Activated naive CD4-positive, alpha-beta T cell treated with anti-CD3 and anti-CD28 coated beads for 36 hours (primary cell): ENCODE results near the gene TTYH3. TPM values are rescaled to one million over a fixed set of nuclear protein-coding genes. Genes with fewer than 3 reads are reported as not detected.

Source experiments
- CTCF ChIA-PET: fragments of 350-600 bp; sonication (Branson Sonifier 250); formaldehyde crosslinking; loops from one replicate; lab custom pipeline; 2021; ENCODE audit warnings: antibody characterized with exemption; lab: Charles Lee
- DNase-seq: peaks from one replicate; pipeline ENCODE4 v3.0.0-alpha.2; 2020
- H3K27ac Mint-ChIP-seq: one replicate; pipeline ENCODE4 v1.8.0; 2021; ENCODE audit warnings: mild to moderate bottlenecking, mixed read lengths
- H3K27me3 Mint-ChIP-seq: one replicate; pipeline ENCODE4 v1.8.0; 2021; ENCODE audit warnings: low read depth, mixed read lengths
- H3K36me3 Mint-ChIP-seq: one replicate; pipeline ENCODE4 v1.8.0; 2021; ENCODE audit warnings: low read depth, mixed read lengths
- H3K4me1 Mint-ChIP-seq: one replicate; pipeline ENCODE4 v1.8.0; 2021; ENCODE audit warnings: low read depth, mixed read lengths
- H3K4me3 Mint-ChIP-seq: one replicate; pipeline ENCODE4 v1.8.0; 2021; ENCODE audit warnings: mild to moderate bottlenecking, moderate library complexity, mixed read lengths
- H3K9me3 Mint-ChIP-seq: one replicate; pipeline ENCODE4 v1.8.0; 2021; ENCODE audit warnings: mixed read lengths
- intact Hi-C: fragments of 100-400 bp; cut with micrococcal nuclease; formaldehyde crosslinking; loops from one replicate; pipeline ENCODE4 v1.15.1; 2023
- total RNA-seq, 2 experiments: library from RNA; stranded (reverse); gene quantifications; one replicate each; pipeline ENCODE4 v1.2.3, GENCODE V29; 2021

Gene TTYH3
- total RNA-seq, 2 experiments from 2014 or later: 20.7 to 22.6 TPM

DNA sequence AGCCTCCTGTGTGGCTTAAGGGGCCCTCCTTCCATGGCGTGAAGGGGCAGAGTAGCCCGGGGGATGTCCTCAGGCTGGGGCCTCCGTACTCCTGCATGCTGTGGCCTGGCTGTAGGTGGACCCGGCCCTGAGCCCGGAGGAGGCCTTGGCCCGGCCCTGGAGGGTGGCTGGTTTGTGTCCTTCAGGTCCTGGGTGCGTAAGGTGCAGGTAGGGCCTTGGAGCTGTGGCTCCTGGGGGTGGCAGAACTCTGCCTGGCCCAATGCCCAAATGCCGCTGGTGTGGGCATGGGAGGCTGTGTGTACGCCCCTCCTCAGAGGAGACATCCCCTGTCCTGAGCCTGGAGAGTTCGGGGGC lies 29.3 kb downstream of the TTYH3 start:
- CTCF ChIA-PET: no interaction called here
- Mint-ChIP-seq H3K27me3 (no peaks in the 10 kb centered on the region), H3K4me1 (no peaks in the 10 kb centered on the region), H3K36me3 (peaks cover 5% of the 10 kb centered on the region), H3K27ac (no peak overlapping the region), H3K9me3 (no peaks in the 10 kb centered on the region), H3K4me3 (no peak overlapping the region)
- intact Hi-C loops: no loop called here
- DNase-seq: no peak

DNA sequence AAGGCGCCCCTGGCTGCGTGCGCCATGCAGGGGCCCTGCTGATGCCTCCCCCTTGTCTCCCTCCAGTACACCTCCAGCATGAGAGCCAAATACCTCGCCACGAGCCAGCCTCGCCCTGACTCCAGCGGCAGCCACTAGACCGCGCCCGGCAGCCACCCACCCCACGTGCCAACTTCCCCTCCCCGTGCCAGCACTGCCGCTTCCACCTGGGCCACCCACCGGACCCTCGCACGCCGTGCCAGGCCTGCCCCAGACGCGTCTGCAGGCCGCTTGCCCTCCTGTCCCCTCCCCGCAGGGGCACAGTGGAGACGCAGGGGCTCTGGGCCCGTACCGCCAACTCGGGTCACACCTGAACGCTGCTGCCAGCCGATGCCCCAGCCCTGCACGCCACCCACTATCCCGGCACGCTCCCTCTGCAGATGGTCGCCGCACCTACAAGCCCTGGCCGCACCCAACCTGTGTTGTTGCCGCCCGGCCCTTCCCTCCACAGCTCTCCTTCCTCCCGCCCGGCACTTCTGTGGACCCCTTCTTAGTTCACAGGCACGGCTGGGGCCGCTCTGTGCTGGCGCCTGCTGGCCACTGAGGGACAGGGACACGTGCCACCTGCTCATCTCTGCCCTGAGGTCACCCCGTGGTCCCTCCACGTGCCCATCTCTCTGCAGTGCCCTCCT lies 30.0 kb downstream of the TTYH3 start:
- Mint-ChIP-seq H3K9me3 (no peaks in the 10 kb centered on the region), H3K4me3 (no peak overlapping the region), H3K4me1 (no peaks in the 10 kb centered on the region), H3K27ac (no peak overlapping the region), H3K36me3 (peaks cover 5% of the 10 kb centered on the region), H3K27me3 (no peaks in the 10 kb centered on the region)
- CTCF ChIA-PET: no interaction called here
- DNase-seq: no peak
- intact Hi-C loops: no loop called here

GRCh38 chr7:2662273-2663120 lies 30.7 kb downstream of the TTYH3 start:
- CTCF ChIA-PET: no interaction called here
- H3K4me3 Mint-ChIP-seq: no peak overlapping the region
- intact Hi-C loops: no loop called here
- DNase-seq: no peak
- no peaks in the 10 kb centered on the region for H3K9me3 Mint-ChIP-seq
- peaks cover 1% of the 10 kb centered on the region for H3K36me3 Mint-ChIP-seq
- H3K27ac Mint-ChIP-seq: no peak overlapping the region
- H3K27me3 Mint-ChIP-seq: no peaks in the 10 kb centered on the region
- no peaks in the 10 kb centered on the region for H3K4me1 Mint-ChIP-seq

DNA sequence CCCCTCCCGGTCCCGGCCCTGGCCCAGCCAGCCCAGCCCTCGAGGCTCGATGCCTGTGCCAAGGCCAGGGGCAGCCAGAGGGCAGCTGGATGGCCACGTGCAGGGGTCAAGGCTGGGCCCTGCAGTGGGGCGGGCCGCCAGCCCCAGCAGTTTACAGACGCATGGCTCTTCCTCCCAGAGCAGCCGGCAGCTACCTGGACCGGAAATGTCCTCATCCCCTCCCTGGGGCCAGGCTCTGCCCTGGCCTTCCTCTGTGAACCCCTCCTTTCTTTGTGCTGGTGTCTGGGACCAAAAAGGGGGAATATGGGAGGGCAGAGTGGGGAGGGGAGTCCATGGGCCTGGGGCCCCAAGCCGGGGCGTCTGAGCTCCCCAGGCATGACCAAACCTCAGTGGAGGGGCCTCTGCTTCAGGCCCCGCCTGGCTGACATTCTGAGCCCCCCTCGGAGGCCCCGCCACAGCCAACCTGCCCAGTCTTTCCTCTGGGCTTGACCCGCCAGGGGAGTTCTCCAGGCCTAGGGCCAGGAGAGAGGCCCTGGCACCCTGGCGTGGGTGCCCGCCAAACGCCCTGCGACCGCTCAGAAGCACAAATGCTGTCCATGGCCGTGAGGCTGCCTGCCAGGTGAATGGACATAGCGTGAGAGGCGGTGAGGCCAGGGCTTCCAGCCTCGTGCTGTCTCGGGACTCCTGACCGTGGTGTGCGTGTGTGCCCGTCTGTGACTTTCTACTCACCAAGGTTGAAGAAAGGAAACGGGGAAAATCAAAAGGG lies 31.5 kb downstream of the TTYH3 start:
- Mint-ChIP-seq H3K27me3 (no peaks in the 10 kb centered on the region), H3K27ac (no peak overlapping the region), H3K9me3 (no peaks in the 10 kb centered on the region), H3K4me3 (no peak overlapping the region), H3K36me3 (peaks cover 1% of the 10 kb centered on the region), H3K4me1 (no peaks in the 10 kb centered on the region)
- CTCF ChIA-PET: no interaction called here
- intact Hi-C loops: no loop called here
- no peak for DNase-seq

- DNase-seq: no peak
- intact Hi-C loops: no loop called here
- H3K27ac Mint-ChIP-seq: no peak overlapping the region
- no peaks in the 10 kb centered on the region for H3K27me3 Mint-ChIP-seq
- H3K4me1 Mint-ChIP-seq: no peaks in the 10 kb centered on the region
- H3K36me3 Mint-ChIP-seq: peaks cover 1% of the 10 kb centered on the region
- H3K9me3 Mint-ChIP-seq: no peaks in the 10 kb centered on the region
- H3K4me3 Mint-ChIP-seq: no peak overlapping the region
- CTCF ChIA-PET: interaction anchor here (0.6 kb wide), 1 partner anchor 46 kb away, joined by 3 read pairs; no protein-coding TSS in a partner anchor
Observed at GRCh38 chr7:2663960-2664359, 32.2 kb downstream of the TTYH3 start.

- no peak overlapping the region for H3K27ac Mint-ChIP-seq
- no peaks in the 10 kb centered on the region for H3K9me3 Mint-ChIP-seq
- peaks cover 1% of the 10 kb centered on the region for H3K36me3 Mint-ChIP-seq
- no peak for DNase-seq
- intact Hi-C loops: no loop called here
- no peaks in the 10 kb centered on the region for H3K4me1 Mint-ChIP-seq
- peaks cover 6% of the 10 kb centered on the region for H3K27me3 Mint-ChIP-seq
- CTCF ChIA-PET: interaction anchor here (0.6 kb wide), 1 partner anchor 72 kb away, joined by 4 read pairs; no protein-coding TSS in a partner anchor
- no peak overlapping the region for H3K4me3 Mint-ChIP-seq
Observed at GRCh38 chr7:2665359-2665791, 33.6 kb downstream of the TTYH3 start.

DNA sequence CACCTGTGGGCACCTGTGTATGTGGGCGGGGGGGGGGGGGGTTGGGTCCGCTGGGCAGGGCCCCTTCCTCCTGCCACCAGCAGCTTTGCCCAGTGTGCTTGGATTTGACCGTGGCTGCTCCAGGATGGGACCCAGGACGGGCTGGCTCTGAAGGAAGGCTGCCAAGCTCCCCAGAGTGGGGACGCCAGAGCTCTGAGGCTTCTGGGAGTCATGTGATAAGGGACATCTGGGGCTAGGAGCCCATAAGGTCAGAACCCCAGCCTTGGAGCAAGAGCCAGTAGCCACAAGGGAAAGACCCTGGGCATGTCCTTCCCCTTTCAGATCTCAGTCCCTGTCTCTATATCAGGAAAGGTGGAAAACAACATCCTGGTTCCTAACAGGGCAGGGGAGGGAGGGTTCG lies 34.4 kb downstream of the TTYH3 start:
- peaks cover 1% of the 10 kb centered on the region for H3K36me3 Mint-ChIP-seq
- peaks cover 12% of the 10 kb centered on the region for H3K27me3 Mint-ChIP-seq
- H3K27ac Mint-ChIP-seq: no peak overlapping the region
- no peaks in the 10 kb centered on the region for H3K9me3 Mint-ChIP-seq
- no peak for DNase-seq
- CTCF ChIA-PET: no interaction called here
- H3K4me3 Mint-ChIP-seq: no peak overlapping the region
- intact Hi-C loops: no loop called here
- peaks cover 5% of the 10 kb centered on the region for H3K4me1 Mint-ChIP-seq

DNA sequence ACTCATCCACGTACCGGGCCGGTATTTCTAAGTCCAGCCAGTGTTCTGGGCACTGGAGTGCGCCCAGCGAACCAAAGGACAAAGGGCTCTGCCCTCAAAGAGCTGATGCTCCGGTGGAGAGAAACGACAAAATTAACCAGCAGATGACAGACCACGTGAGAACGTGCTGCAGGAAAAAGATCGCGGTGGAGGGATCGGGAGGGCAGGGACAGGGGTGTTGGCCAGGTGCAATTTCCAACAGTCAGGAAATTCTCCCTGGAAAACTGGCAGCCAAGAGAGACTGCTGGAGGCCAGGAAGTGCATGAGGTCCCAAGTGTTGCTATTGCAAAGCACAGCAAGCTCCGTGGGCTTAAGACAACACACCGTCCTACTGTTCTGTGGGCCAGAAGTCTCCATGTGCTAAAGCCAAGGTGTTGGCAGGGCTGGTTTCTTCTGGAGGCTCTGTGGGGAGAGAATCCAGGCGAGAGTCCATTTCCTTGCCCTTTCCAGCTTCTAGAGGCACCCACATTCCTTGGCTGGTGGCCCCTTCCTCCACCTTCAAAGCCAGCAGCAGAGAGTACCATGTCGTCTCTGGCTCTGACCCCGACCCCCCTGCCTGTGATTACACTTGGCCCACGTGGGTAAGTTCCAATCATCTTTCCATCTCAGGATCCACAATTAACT lies 34.9 kb downstream of the TTYH3 start:
- H3K9me3 Mint-ChIP-seq: no peaks in the 10 kb centered on the region

GRCh38 chr7:2667843-2668242 lies 36.1 kb downstream of the TTYH3 start:
- Mint-ChIP-seq H3K27ac (no peak overlapping the region), H3K4me1 (peaks cover 5% of the 10 kb centered on the region), H3K9me3 (no peaks in the 10 kb centered on the region), H3K36me3 (no peaks in the 10 kb centered on the region), H3K4me3 (no peak overlapping the region), H3K27me3 (peaks cover 12% of the 10 kb centered on the region)
- intact Hi-C loops: no loop called here
- CTCF ChIA-PET: interaction anchor here (0.6 to 1.9 kb wide), 2 partner anchors 12 to 41 kb away, joined by 5 to 9 read pairs; no protein-coding TSS in a partner anchor
- no peak for DNase-seq

More for the DNA sequence above, 34.9 kb downstream of the TTYH3 start:
- peaks cover 12% of the 10 kb centered on the region for H3K27me3 Mint-ChIP-seq
- intact Hi-C loops: no loop called here
- no peak for DNase-seq
- CTCF ChIA-PET: no interaction called here
- H3K4me1 Mint-ChIP-seq: peaks cover 5% of the 10 kb centered on the region
- no peak overlapping the region for H3K27ac Mint-ChIP-seq
- peaks cover 1% of the 10 kb centered on the region for H3K36me3 Mint-ChIP-seq
- H3K4me3 Mint-ChIP-seq: no peak overlapping the region

GRCh38 chr7:2668401-2668800 lies 36.6 kb downstream of the TTYH3 start:
- H3K36me3 Mint-ChIP-seq: no peaks in the 10 kb centered on the region
- H3K9me3 Mint-ChIP-seq: no peaks in the 10 kb centered on the region
- H3K27me3 Mint-ChIP-seq: peaks cover 12% of the 10 kb centered on the region
- peaks cover 5% of the 10 kb centered on the region for H3K4me1 Mint-ChIP-seq
- intact Hi-C loops: no loop called here
- no peak overlapping the region for H3K4me3 Mint-ChIP-seq
- H3K27ac Mint-ChIP-seq: no peak overlapping the region
- CTCF ChIA-PET: interaction anchor here (0.6 to 1.9 kb wide), 3 partner anchors 11 to 46 kb away, joined by 4 to 9 read pairs (median 5); no protein-coding TSS in a partner anchor
- no peak for DNase-seq

DNA sequence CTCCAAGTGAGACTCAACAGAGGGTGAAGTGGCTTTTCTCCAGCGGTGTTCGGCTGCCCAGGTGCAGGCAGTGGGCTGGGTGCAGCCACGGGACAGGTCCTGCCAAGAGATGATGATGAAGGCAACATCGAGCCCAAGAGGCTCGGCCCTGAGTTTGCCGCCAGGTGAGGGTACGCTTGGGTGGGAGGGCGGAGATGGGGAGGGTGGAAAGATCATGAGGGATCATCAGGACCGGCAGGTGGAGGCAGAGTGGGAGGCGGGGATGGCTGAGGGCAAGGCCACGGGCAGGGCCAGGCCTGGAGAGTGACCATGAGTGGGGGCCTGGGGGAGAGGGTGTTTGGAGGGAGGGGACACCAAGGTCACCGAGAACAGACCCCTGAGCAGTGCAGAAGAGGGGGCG lies 38.4 kb downstream of the TTYH3 start:
- H3K27ac Mint-ChIP-seq: no peak overlapping the region
- no peaks in the 10 kb centered on the region for H3K9me3 Mint-ChIP-seq
- H3K36me3 Mint-ChIP-seq: no peaks in the 10 kb centered on the region
- H3K4me1 Mint-ChIP-seq: peaks cover 5% of the 10 kb centered on the region
- intact Hi-C loops: loop anchor here (5.0 kb wide), 1 partner anchor 172 kb away; the partner anchor contains the start of gene GNA12
- H3K27me3 Mint-ChIP-seq: peaks cover 12% of the 10 kb centered on the region
- CTCF ChIA-PET: interaction anchor here (0.6 to 4.4 kb wide), 11 partner anchors 11 to 218 kb away, joined by 3 to 54 read pairs (median 6); no protein-coding TSS in a partner anchor
- no peak overlapping the region for H3K4me3 Mint-ChIP-seq
- DNase-seq: no peak
